Measurements from ENCODE around the gene INO80E. TPM values are rescaled to one million over a fixed set of nuclear protein-coding genes. Genes with fewer than 3 reads are reported as not detected.

INO80E gene
- total RNA-seq, 1 experiment from 2014 or later: 67.7 TPM

GRCh38 chr16:30025156-30025555, 29.1 kb downstream of the INO80E start:
- no peak overlapping the region for H3K27ac ChIP-seq (ENCODE audit: low read length)
- H3K4me3 ChIP-seq (ENCODE audit: low read length): no peak overlapping the region
- DNase-seq: no peak
- no peaks in the 10 kb centered on the region for H3K27me3 ChIP-seq (ENCODE audit: low read length)
- no peak overlapping the region for H3K9ac ChIP-seq (ENCODE audit: low read length)
- H3K36me3 ChIP-seq (ENCODE audit: insufficient read depth, low read length): no peaks in the 10 kb centered on the region
- H3K4me1 ChIP-seq (ENCODE audit: low read length): peaks cover 5% of the 10 kb centered on the region
- H3K9me3 ChIP-seq (ENCODE audit: low read length): no peaks in the 10 kb centered on the region
- no peaks in the 10 kb centered on the region for H3K9me2 ChIP-seq (replicated peaks; ENCODE audit: insufficient read depth, low read length)
- H4K20me1 ChIP-seq (ENCODE audit: insufficient read depth, low read depth, low read length): 0 out of 2 replicates have a peak, but pooled peaks cover 3% of the 10 kb centered on the region
- no peak overlapping the region for H3K4me2 ChIP-seq (ENCODE audit: low read depth, low read length, poor library complexity, severe bottlenecking)
- no peaks in the 10 kb centered on the region for H3K79me2 ChIP-seq (ENCODE audit: low read length)
- no peak overlapping the region for H2AFZ ChIP-seq (ENCODE audit: low read length)

- Histone ChIP-seq H3K79me2 (ENCODE audit: low read length) (no peaks in the 10 kb centered on the region), H2AFZ (ENCODE audit: low read length) (no peak overlapping the region), H3K9ac (ENCODE audit: low read length) (no peak overlapping the region), H3K9me2 (replicated peaks; ENCODE audit: insufficient read depth, low read length) (no peaks in the 10 kb centered on the region), H3K36me3 (ENCODE audit: insufficient read depth, low read length) (no peaks in the 10 kb centered on the region), H3K4me3 (ENCODE audit: low read length) (no peak overlapping the region), H3K27me3 (ENCODE audit: low read length) (no peaks in the 10 kb centered on the region), H3K9me3 (ENCODE audit: low read length) (no peaks in the 10 kb centered on the region), H3K4me2 (ENCODE audit: low read depth, low read length, poor library complexity, severe bottlenecking) (no peak overlapping the region), H3K4me1 (ENCODE audit: low read length) (peaks cover 5% of the 10 kb centered on the region), H3K27ac (ENCODE audit: low read length) (no peak overlapping the region), H4K20me1 (ENCODE audit: insufficient read depth, low read depth, low read length) (0 out of 2 replicates have a peak, but pooled peaks cover 3% of the 10 kb centered on the region)
- DNase-seq: no peak
Measured at GRCh38 chr16:30025574-30025973, 29.5 kb downstream of the INO80E start.

- Histone ChIP-seq H3K9me3 (ENCODE audit: low read length) (no peaks in the 10 kb centered on the region), H3K79me2 (ENCODE audit: low read length) (no peaks in the 10 kb centered on the region), H3K9me2 (replicated peaks; ENCODE audit: insufficient read depth, low read length) (no peaks in the 10 kb centered on the region), H3K4me2 (ENCODE audit: low read depth, low read length, poor library complexity, severe bottlenecking) (no peak overlapping the region), H3K27ac (ENCODE audit: low read length) (no peak overlapping the region), H3K4me3 (ENCODE audit: low read length) (no peak overlapping the region), H3K4me1 (ENCODE audit: low read length) (peaks cover under 1% of the 10 kb centered on the region), H3K27me3 (ENCODE audit: low read length) (no peaks in the 10 kb centered on the region), H2AFZ (ENCODE audit: low read length) (no peak overlapping the region), H3K9ac (ENCODE audit: low read length) (no peak overlapping the region), H3K36me3 (ENCODE audit: insufficient read depth, low read length) (no peaks in the 10 kb centered on the region), H4K20me1 (ENCODE audit: insufficient read depth, low read depth, low read length) (0 out of 2 replicates have a peak, but pooled peaks cover 3% of the 10 kb centered on the region)
- DNase-seq: no peak
Measured at GRCh38 chr16:30026449-30026848, 30.4 kb downstream of the INO80E start.

GRCh38 chr16:30027588-30028437, 31.8 kb downstream of the INO80E start:
- Histone ChIP-seq H3K4me2 (ENCODE audit: low read depth, low read length, poor library complexity, severe bottlenecking) (no peak overlapping the region), H3K9me3 (ENCODE audit: low read length) (no peaks in the 10 kb centered on the region), H3K9me2 (replicated peaks; ENCODE audit: insufficient read depth, low read length) (no peaks in the 10 kb centered on the region), H3K36me3 (ENCODE audit: insufficient read depth, low read length) (no peaks in the 10 kb centered on the region), H4K20me1 (ENCODE audit: insufficient read depth, low read depth, low read length) (0 out of 2 replicates have a peak, but pooled peaks cover 3% of the 10 kb centered on the region), H3K27me3 (ENCODE audit: low read length) (no peaks in the 10 kb centered on the region), H3K27ac (ENCODE audit: low read length) (no peak overlapping the region), H3K4me1 (ENCODE audit: low read length) (no peaks in the 10 kb centered on the region), H3K4me3 (ENCODE audit: low read length) (no peak overlapping the region), H3K9ac (ENCODE audit: low read length) (no peak overlapping the region), H2AFZ (ENCODE audit: low read length) (no peak overlapping the region), H3K79me2 (ENCODE audit: low read length) (no peaks in the 10 kb centered on the region)
- DNase-seq: no peak

- Histone ChIP-seq H3K9me3 (ENCODE audit: low read length) (no peaks in the 10 kb centered on the region), H3K27ac (ENCODE audit: low read length) (no peak overlapping the region), H4K20me1 (ENCODE audit: insufficient read depth, low read depth, low read length) (0 out of 2 replicates have a peak, but pooled peaks cover 3% of the 10 kb centered on the region), H3K27me3 (ENCODE audit: low read length) (no peaks in the 10 kb centered on the region), H3K36me3 (ENCODE audit: insufficient read depth, low read length) (no peaks in the 10 kb centered on the region), H3K9me2 (replicated peaks; ENCODE audit: insufficient read depth, low read length) (no peaks in the 10 kb centered on the region), H3K4me1 (ENCODE audit: low read length) (no peaks in the 10 kb centered on the region), H2AFZ (ENCODE audit: low read length) (no peak overlapping the region), H3K79me2 (ENCODE audit: low read length) (no peaks in the 10 kb centered on the region), H3K9ac (ENCODE audit: low read length) (no peak overlapping the region), H3K4me2 (ENCODE audit: low read depth, low read length, poor library complexity, severe bottlenecking) (no peak overlapping the region), H3K4me3 (ENCODE audit: low read length) (no peak overlapping the region)
- DNase-seq: peak; percentile 77
Measured at GRCh38 chr16:30028438-30029076, 32.5 kb downstream of the INO80E start.

- no peaks in the 10 kb centered on the region for H3K79me2 ChIP-seq (ENCODE audit: low read length)
- no peak overlapping the region for H2AFZ ChIP-seq (ENCODE audit: low read length)
- H3K4me2 ChIP-seq (ENCODE audit: low read depth, low read length, poor library complexity, severe bottlenecking): no peak overlapping the region
- DNase-seq: no peak
- H3K9me3 ChIP-seq (ENCODE audit: low read length): no peaks in the 10 kb centered on the region
- no peak overlapping the region for H3K27ac ChIP-seq (ENCODE audit: low read length)
- no peak overlapping the region for H3K4me3 ChIP-seq (ENCODE audit: low read length)
- H3K4me1 ChIP-seq (ENCODE audit: low read length): no peaks in the 10 kb centered on the region
- H3K9ac ChIP-seq (ENCODE audit: low read length): no peak overlapping the region
- 0 out of 2 replicates have a peak, but pooled peaks cover 3% of the 10 kb centered on the region for H4K20me1 ChIP-seq (ENCODE audit: insufficient read depth, low read depth, low read length)
- no peaks in the 10 kb centered on the region for H3K36me3 ChIP-seq (ENCODE audit: insufficient read depth, low read length)
- no peaks in the 10 kb centered on the region for H3K9me2 ChIP-seq (replicated peaks; ENCODE audit: insufficient read depth, low read length)
- H3K27me3 ChIP-seq (ENCODE audit: low read length): no peaks in the 10 kb centered on the region
Measured at GRCh38 chr16:30030011-30030685, 34.1 kb downstream of the INO80E start.

GRCh38 chr16:30030841-30031413, 34.9 kb downstream of the INO80E start, which contains the start of gene TLCD3B:
Gene TLCD3B, minus strand, starts transcription at chr16:30031271. Its CDS starts 744 bp downstream, at chr16:30030527.
- Histone ChIP-seq H3K36me3 (ENCODE audit: insufficient read depth, low read length) (no peaks in the 10 kb centered on the region), H3K4me3 (ENCODE audit: low read length) (no peak within 1 kb of the TSS), H4K20me1 (ENCODE audit: insufficient read depth, low read depth, low read length) (0 out of 2 replicates have a peak, but pooled peaks cover 3% of the 10 kb centered on the region), H3K9ac (ENCODE audit: low read length) (no peak within 1 kb of the TSS), H3K79me2 (ENCODE audit: low read length) (no peaks in the 10 kb centered on the region), H3K4me2 (ENCODE audit: low read depth, low read length, poor library complexity, severe bottlenecking) (no peak within 1 kb of the TSS), H3K4me1 (ENCODE audit: low read length) (no peaks in the 10 kb centered on the region), H3K27ac (ENCODE audit: low read length) (no peak within 1 kb of the TSS), H2AFZ (ENCODE audit: low read length) (no peak within 1 kb of the TSS), H3K9me3 (ENCODE audit: low read length) (no peaks in the 10 kb centered on the region), H3K9me2 (replicated peaks; ENCODE audit: insufficient read depth, low read length) (no peaks in the 10 kb centered on the region), H3K27me3 (ENCODE audit: low read length) (no peaks in the 10 kb centered on the region)
- DNase-seq: no peak
